GM23338 (cell line): ENCODE results near the gene USP24. TPM values are rescaled to one million over a fixed set of nuclear protein-coding genes. Genes with fewer than 3 reads are reported as not detected.

Source experiments
- ATAC-seq: fragments of 200-7000 bp; cut with Tn5 transposase; 3 replicates; pipeline ENCODE4 v1.9.1; 2020
- DNase-seq: peaks from one replicate; pipeline ENCODE4 v3.0.0-alpha.2; 2015; ENCODE audit warnings: low spot score
- H2AFZ ChIP-seq: fragments of 200-600 bp; sonication (generic); 2 replicates; pipeline ENCODE4 v1.8.0; 2016; ENCODE audit warnings: antibody characterized with exemption, mild to moderate bottlenecking, moderate library complexity
- H3F3A ChIP-seq: fragments of 200-600 bp; sonication (generic); replicated peaks from 2 replicates; pipeline ENCODE4 v1.8.0; 2017; ENCODE audit warnings: antibody characterized with exemption, mixed run types, low read depth
- H3K27ac ChIP-seq: fragments of 200-600 bp; sonication (generic); 2 replicates; pipeline ENCODE4 v1.6.1; 2016; ENCODE audit warnings: low read depth
- H3K27me3 ChIP-seq: fragments of 200-600 bp; sonication (generic); 2 replicates; pipeline ENCODE4 v1.8.0; 2016; ENCODE audit warnings: mild to moderate bottlenecking, mixed run types, moderate library complexity; ENCODE audit not compliant: insufficient read depth
- H3K36me3 ChIP-seq: fragments of 200-600 bp; sonication (generic); 2 replicates; pipeline ENCODE4 v1.8.0; 2016; ENCODE audit warnings: mild to moderate bottlenecking; ENCODE audit not compliant: insufficient read depth
- H3K4me1 ChIP-seq: fragments of 200-600 bp; sonication (generic); 2 replicates; pipeline ENCODE4 v1.8.0; 2016; ENCODE audit warnings: mild to moderate bottlenecking, moderate library complexity; ENCODE audit not compliant: insufficient read depth
- H3K4me2 ChIP-seq: fragments of 200-600 bp; sonication (generic); 2 replicates; pipeline ENCODE4 v1.7.1; 2017; ENCODE audit warnings: mixed run types
- H3K4me3 ChIP-seq: fragments of 200-600 bp; sonication (generic); 2 replicates; pipeline ENCODE4 v1.6.1; 2016; ENCODE audit warnings: mixed run types
- H3K79me2 ChIP-seq: fragments of 200-600 bp; sonication (generic); replicated peaks from 2 replicates; pipeline ENCODE4 v1.8.0; 2017; ENCODE audit warnings: mild to moderate bottlenecking; ENCODE audit not compliant: insufficient read depth
- H3K9me2 ChIP-seq: fragments of 200-600 bp; sonication (generic); 2 replicates; pipeline ENCODE4 v1.8.0; 2017; ENCODE audit not compliant: insufficient read depth
- H4K20me1 ChIP-seq: fragments of 200-600 bp; sonication (generic); replicated peaks from 2 replicates; pipeline ENCODE4 v1.8.0; 2017; ENCODE audit warnings: mild to moderate bottlenecking; ENCODE audit not compliant: insufficient read depth
- H3K27ac Mint-ChIP-seq: 2 replicates; pipeline ENCODE4 v1.8.0; 2020; ENCODE audit warnings: inconsistent platforms, mild to moderate bottlenecking, moderate library complexity, mixed read lengths
- H3K27me3 Mint-ChIP-seq: 3 replicates; pipeline ENCODE4 v1.8.0; 2022; ENCODE audit warnings: low read depth, mild to moderate bottlenecking, moderate library complexity, mixed read lengths, inconsistent platforms; ENCODE audit not compliant: insufficient read depth, poor library complexity
- H3K36me3 Mint-ChIP-seq: 3 replicates; pipeline ENCODE4 v1.8.0; 2021; ENCODE audit warnings: low read depth, mild to moderate bottlenecking, inconsistent platforms, moderate library complexity, mixed read lengths
- H3K4me1 Mint-ChIP-seq: 3 replicates; pipeline ENCODE4 v1.8.0; 2020; ENCODE audit warnings: mild to moderate bottlenecking, inconsistent platforms, mixed read lengths
- H3K4me3 Mint-ChIP-seq: 3 replicates; pipeline ENCODE4 v1.8.0; 2021; ENCODE audit warnings: moderate library complexity, mild to moderate bottlenecking, inconsistent platforms, mixed read lengths
- H3K9me3 Mint-ChIP-seq: 3 replicates; pipeline ENCODE4 v1.8.0; 2020; ENCODE audit warnings: moderate library complexity, mild to moderate bottlenecking, inconsistent platforms, mixed read lengths
- CREB1 ChIP-seq: fragments of 250-450 bp; sonication (Bioruptor Pico); IDR thresholded peaks from 2 replicates; pipeline ENCODE4 v1.5.0; 2020; ENCODE audit warnings: low read depth, mild to moderate bottlenecking, moderate library complexity
- ETS1 ChIP-seq: IDR thresholded peaks from 2 replicates; pipeline ENCODE4 v1.6.1; 2016; ENCODE audit warnings: antibody characterized with exemption
- EZH2 ChIP-seq: fragments of 200-600 bp; sonication (generic); IDR thresholded peaks from one replicate; pipeline ENCODE4 v1.8.0; 2017; ENCODE audit warnings: antibody characterized with exemption, mild to moderate bottlenecking, low read depth; ENCODE audit not compliant: unreplicated experiment
- NANOG ChIP-seq: IDR thresholded peaks from 2 replicates; pipeline ENCODE4 v1.6.1; 2016; ENCODE audit warnings: antibody characterized with exemption, borderline replicate concordance
- STAT1 ChIP-seq: IDR thresholded peaks from one replicate; pipeline ENCODE4 v1.6.1; 2016; ENCODE audit warnings: antibody characterized with exemption; ENCODE audit not compliant: unreplicated experiment
- ZNF331 ChIP-seq: fragments of 250-450 bp; sonication (Bioruptor Pico); IDR thresholded peaks from 2 replicates; pipeline ENCODE4 v1.5.0; 2020; ENCODE audit warnings: low read depth, mild to moderate bottlenecking, moderate library complexity
- polyA plus RNA-seq: library from polyadenylated mRNA; unstranded; fragments of >200 nt; fragmentation: Nextera tagmentation; extraction: Ambion mirVana; gene quantifications from 2 replicates; pipeline ENCODE4 v1.2.1, GENCODE V29; 2016
- total RNA-seq: library from RNA; depleted of rRNA; stranded (reverse); fragments of >200 nt; shearing (Covaris generic); gene quantifications from 2 replicates; pipeline ENCODE4 v1.2.3, GENCODE V29; 2014
- TF ChIP-seq, protein P1 (sequence below): fragments of 250-450 bp; sonication (Bioruptor Pico); IDR thresholded peaks from 2 replicates; pipeline ENCODE4 v1.5.0; 2020; ENCODE audit warnings: mild to moderate bottlenecking, moderate library complexity
- TF ChIP-seq, protein P2 (sequence below), 2 experiments: fragments of 200-600 bp in 1 of 2; sonication (generic) in 1 of 2; conservative IDR thresholded peaks; 2 replicates each; pipeline versions ENCODE4 v1.5.1 to v1.6.1; 2016 to 2017; ENCODE audit warnings: antibody characterized with exemption in 2 of 2, low read depth in 2 of 2, mild to moderate bottlenecking in 2 of 2, moderate library complexity in 1 of 2

Gene USP24
- total and polyA plus RNA-seq, 2 experiments from 2014 or later: 12.1 to 32.6 TPM

- peaks cover 16% of the 10 kb centered on the region for H3K36me3 ChIP-seq
- H3K36me3 Mint-ChIP-seq: peaks cover 39% of the 10 kb centered on the region
- peak; percentile 75 for ATAC-seq
These were observed 59.6 kb downstream of the USP24 start for GRCh38 chr1:55155522-55155921.

GRCh38 chr1:55154616-55155015, 60.5 kb downstream of the USP24 start:
- Histone ChIP-seq H3K79me2 (no peaks in the 10 kb centered on the region), H3K9me2 (no peaks in the 10 kb centered on the region), H3K4me1 (no peaks in the 10 kb centered on the region), H3K27me3 (no peaks in the 10 kb centered on the region), H3F3A (no peaks in the 10 kb centered on the region), H3K36me3 (peaks cover 16% of the 10 kb centered on the region), H3K27ac (no peak overlapping the region), H3K4me3 (no peak overlapping the region), H4K20me1 (peaks cover 5% of the 10 kb centered on the region; the same call in 1 of the 2 replicates), H2AFZ (no peak overlapping the region), H3K4me2 (no peak overlapping the region)
- Mint-ChIP-seq H3K4me1 (no peaks in the 10 kb centered on the region), H3K27ac (no peak overlapping the region), H3K9me3 (no peaks in the 10 kb centered on the region), H3K36me3 (peaks cover 39% of the 10 kb centered on the region), H3K27me3 (peaks cover 1% of the 10 kb centered on the region), H3K4me3 (no peak overlapping the region)
- TF ChIP-seq, protein P1, sequence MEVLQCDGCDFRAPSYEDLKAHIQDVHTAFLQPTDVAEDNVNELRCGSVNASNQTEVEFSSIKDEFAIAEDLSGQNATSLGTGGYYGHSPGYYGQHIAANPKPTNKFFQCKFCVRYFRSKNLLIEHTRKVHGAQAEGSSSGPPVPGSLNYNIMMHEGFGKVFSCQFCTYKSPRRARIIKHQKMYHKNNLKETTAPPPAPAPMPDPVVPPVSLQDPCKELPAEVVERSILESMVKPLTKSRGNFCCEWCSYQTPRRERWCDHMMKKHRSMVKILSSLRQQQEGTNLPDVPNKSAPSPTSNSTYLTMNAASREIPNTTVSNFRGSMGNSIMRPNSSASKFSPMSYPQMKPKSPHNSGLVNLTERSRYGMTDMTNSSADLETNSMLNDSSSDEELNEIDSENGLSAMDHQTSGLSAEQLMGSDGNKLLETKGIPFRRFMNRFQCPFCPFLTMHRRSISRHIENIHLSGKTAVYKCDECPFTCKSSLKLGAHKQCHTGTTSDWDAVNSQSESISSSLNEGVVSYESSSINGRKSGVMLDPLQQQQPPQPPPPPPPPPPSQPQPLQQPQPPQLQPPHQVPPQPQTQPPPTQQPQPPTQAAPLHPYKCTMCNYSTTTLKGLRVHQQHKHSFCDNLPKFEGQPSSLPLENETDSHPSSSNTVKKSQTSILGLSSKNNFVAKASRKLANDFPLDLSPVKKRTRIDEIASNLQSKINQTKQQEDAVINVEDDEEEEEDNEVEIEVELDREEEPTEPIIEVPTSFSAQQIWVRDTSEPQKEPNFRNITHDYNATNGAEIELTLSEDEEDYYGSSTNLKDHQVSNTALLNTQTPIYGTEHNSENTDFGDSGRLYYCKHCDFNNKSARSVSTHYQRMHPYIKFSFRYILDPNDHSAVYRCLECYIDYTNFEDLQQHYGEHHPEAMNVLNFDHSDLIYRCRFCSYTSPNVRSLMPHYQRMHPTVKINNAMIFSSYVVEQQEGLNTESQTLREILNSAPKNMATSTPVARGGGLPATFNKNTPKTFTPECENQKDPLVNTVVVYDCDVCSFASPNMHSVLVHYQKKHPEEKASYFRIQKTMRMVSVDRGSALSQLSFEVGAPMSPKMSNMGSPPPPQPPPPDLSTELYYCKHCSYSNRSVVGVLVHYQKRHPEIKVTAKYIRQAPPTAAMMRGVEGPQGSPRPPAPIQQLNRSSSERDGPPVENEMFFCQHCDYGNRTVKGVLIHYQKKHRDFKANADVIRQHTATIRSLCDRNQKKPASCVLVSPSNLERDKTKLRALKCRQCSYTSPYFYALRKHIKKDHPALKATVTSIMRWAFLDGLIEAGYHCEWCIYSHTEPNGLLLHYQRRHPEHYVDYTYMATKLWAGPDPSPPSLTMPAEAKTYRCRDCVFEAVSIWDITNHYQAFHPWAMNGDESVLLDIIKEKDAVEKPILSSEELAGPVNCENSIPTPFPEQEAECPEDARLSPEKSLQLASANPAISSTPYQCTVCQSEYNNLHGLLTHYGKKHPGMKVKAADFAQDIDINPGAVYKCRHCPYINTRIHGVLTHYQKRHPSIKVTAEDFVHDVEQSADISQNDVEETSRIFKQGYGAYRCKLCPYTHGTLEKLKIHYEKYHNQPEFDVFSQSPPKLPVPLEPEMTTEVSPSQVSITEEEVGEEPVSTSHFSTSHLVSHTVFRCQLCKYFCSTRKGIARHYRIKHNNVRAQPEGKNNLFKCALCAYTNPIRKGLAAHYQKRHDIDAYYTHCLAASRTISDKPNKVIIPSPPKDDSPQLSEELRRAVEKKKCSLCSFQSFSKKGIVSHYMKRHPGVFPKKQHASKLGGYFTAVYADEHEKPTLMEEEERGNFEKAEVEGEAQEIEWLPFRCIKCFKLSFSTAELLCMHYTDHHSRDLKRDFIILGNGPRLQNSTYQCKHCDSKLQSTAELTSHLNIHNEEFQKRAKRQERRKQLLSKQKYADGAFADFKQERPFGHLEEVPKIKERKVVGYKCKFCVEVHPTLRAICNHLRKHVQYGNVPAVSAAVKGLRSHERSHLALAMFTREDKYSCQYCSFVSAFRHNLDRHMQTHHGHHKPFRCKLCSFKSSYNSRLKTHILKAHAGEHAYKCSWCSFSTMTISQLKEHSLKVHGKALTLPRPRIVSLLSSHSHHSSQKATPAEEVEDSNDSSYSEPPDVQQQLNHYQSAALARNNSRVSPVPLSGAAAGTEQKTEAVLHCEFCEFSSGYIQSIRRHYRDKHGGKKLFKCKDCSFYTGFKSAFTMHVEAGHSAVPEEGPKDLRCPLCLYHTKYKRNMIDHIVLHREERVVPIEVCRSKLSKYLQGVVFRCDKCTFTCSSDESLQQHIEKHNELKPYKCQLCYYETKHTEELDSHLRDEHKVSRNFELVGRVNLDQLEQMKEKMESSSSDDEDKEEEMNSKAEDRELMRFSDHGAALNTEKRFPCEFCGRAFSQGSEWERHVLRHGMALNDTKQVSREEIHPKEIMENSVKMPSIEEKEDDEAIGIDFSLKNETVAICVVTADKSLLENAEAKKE (CRISPR knock-in tag): no peak
- no peak for TF ChIP-seq NANOG
- no peak for TF ChIP-seq EZH2
- no peak for TF ChIP-seq CREB1 (CRISPR knock-in tag)
- no peak for TF ChIP-seq STAT1
- no peak for TF ChIP-seq ZNF331 (CRISPR knock-in tag)
- DNase-seq (no peak), ATAC-seq (no peak)

More at GRCh38 chr1:55155522-55155921, 59.6 kb downstream of the USP24 start:
- no peaks in the 10 kb centered on the region for H3K4me1 ChIP-seq
- H3K4me3 Mint-ChIP-seq: no peak overlapping the region
- H3K4me3 ChIP-seq: no peak overlapping the region
- TF ChIP-seq ETS1: peak; percentile 65; the same call in 1 of the 2 replicates
- TF ChIP-seq, protein P2, sequence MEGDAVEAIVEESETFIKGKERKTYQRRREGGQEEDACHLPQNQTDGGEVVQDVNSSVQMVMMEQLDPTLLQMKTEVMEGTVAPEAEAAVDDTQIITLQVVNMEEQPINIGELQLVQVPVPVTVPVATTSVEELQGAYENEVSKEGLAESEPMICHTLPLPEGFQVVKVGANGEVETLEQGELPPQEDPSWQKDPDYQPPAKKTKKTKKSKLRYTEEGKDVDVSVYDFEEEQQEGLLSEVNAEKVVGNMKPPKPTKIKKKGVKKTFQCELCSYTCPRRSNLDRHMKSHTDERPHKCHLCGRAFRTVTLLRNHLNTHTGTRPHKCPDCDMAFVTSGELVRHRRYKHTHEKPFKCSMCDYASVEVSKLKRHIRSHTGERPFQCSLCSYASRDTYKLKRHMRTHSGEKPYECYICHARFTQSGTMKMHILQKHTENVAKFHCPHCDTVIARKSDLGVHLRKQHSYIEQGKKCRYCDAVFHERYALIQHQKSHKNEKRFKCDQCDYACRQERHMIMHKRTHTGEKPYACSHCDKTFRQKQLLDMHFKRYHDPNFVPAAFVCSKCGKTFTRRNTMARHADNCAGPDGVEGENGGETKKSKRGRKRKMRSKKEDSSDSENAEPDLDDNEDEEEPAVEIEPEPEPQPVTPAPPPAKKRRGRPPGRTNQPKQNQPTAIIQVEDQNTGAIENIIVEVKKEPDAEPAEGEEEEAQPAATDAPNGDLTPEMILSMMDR (conservative IDR thresholded peaks at IDR 0.05; ENCODE audit: low read depth in 2 of 2): no peak
- no peak overlapping the region for H2AFZ ChIP-seq
- H4K20me1 ChIP-seq: peaks cover 5% of the 10 kb centered on the region; the same call in 1 of the 2 replicates
- peak; percentile 62 for DNase-seq
- peaks cover 1% of the 10 kb centered on the region for H3K27me3 Mint-ChIP-seq
- H3K9me3 Mint-ChIP-seq: no peaks in the 10 kb centered on the region
- no peaks in the 10 kb centered on the region for H3F3A ChIP-seq
- no peaks in the 10 kb centered on the region for H3K4me1 Mint-ChIP-seq
- no peak overlapping the region for H3K27ac ChIP-seq
- H3K9me2 ChIP-seq: no peaks in the 10 kb centered on the region
- H3K4me2 ChIP-seq: no peak overlapping the region
- no peak overlapping the region; the same call in 1 of the 2 replicates for H3K27ac Mint-ChIP-seq
- H3K79me2 ChIP-seq: no peaks in the 10 kb centered on the region
- H3K27me3 ChIP-seq: no peaks in the 10 kb centered on the region
